Lung (tissue), 12 donors: ENCODE measurements around the gene CTNNBL1. TPM values are rescaled to one million over a fixed set of nuclear protein-coding genes. Genes with fewer than 3 reads are reported as not detected.

Source experiments
- ATAC-seq: fragments of 200-7000 bp; cut with Tn5 transposase; one replicate; pipeline ENCODE4 v1.9.1; 2020; ENCODE audit warnings: moderate number of reproducible peaks; ENCODE audit not compliant: insufficient read depth, low FRiP score
- DNase-seq, 3 donors: peaks; one replicate each; pipeline ENCODE4 v3.0.0-alpha.2; 2013 to 2017
- H3K27ac ChIP-seq, 2 donors: one replicate each; pipeline ENCODE4 v1.5.1; 2013; ENCODE audit warnings: mild to moderate bottlenecking in 2 of 2, moderate library complexity in 2 of 2, control low read depth in 1 of 2, inconsistent platforms in 1 of 2, low read depth in 1 of 2, low read length in 1 of 2
- H3K27me3 ChIP-seq, 3 donors: one replicate each; pipeline ENCODE4 v1.5.1; 2013; ENCODE audit warnings: low read length in 2 of 3; ENCODE audit not compliant: control insufficient read depth in 3 of 3, insufficient read depth in 3 of 3
- H3K36me3 ChIP-seq, 4 donors: one replicate each; pipeline ENCODE4 v1.5.1; 2013; ENCODE audit warnings: low read length in 4 of 4, mild to moderate bottlenecking in 1 of 4, moderate library complexity in 1 of 4; ENCODE audit not compliant: control insufficient read depth in 4 of 4, insufficient read depth in 4 of 4
- H3K4me1 ChIP-seq, 5 donors: one replicate each; pipeline ENCODE4 v1.5.1; 2013; ENCODE audit warnings: low read length in 5 of 5, mild to moderate bottlenecking in 2 of 5, moderate library complexity in 1 of 5; ENCODE audit not compliant: control insufficient read depth in 5 of 5, insufficient read depth in 5 of 5
- H3K4me3 ChIP-seq: one replicate; pipeline ENCODE4 v1.5.1; 2013; ENCODE audit warnings: mild to moderate bottlenecking, control low read depth, moderate library complexity
- H3K9ac ChIP-seq, 2 donors: one replicate each; pipeline ENCODE4 v1.5.1; 2013; ENCODE audit warnings: low read length in 2 of 2, control low read depth in 1 of 2; ENCODE audit not compliant: insufficient read depth in 1 of 2
- H3K9me3 ChIP-seq, 4 donors: one replicate each; pipeline ENCODE4 v1.5.1; 2013; ENCODE audit warnings: low read length in 3 of 4, mild to moderate bottlenecking in 1 of 4, moderate library complexity in 1 of 4; ENCODE audit not compliant: control insufficient read depth in 4 of 4, insufficient read depth in 3 of 4
- CTCF ChIP-seq: IDR thresholded peaks from 2 replicates; pipeline ENCODE4 v1.5.1; 2012; ENCODE audit warnings: mild to moderate bottlenecking; ENCODE audit errors: control extremely low read depth, extremely low read depth
- WGBS, 2 donors: extraction: QIAGEN DNeasy Blood & Tissue Kit; methylation state at CpG; one replicate each; pipeline ENCODE4 v1.1.7; 2013; 5-methylcytosine and 5-hydroxymethylcytosine counted together
- polyA plus RNA-seq, 2 donors: library from polyadenylated mRNA; stranded (reverse); fragments of 200-250 nt; gene quantifications; one replicate each; pipeline ENCODE4 v1.2.1, GENCODE V29; 2013
- total RNA-seq, 2 donors: library from RNA; depleted of rRNA in 1 of 2; stranded (reverse); fragments of >200 nt in 1 of 2; gene quantifications; one replicate each; pipeline ENCODE4 v1.2.1, GENCODE V29; 2014 to 2021
- donor health status: control.
- donor health status: control.
- donor health status: Bipolar disorder and iron deficiency.
- donor health status: healthy.
- donor health status: DM: yes; HTN: yes; CAD: no.

The CTNNBL1 gene
- total and polyA plus RNA-seq, 4 donors = 38.9 to 53.1 (median 49.2) TPM

- Histone ChIP-seq H3K9ac (no peak overlapping the region), H3K9me3 (no peaks in the 10 kb centered on the region), H3K27ac (no peak overlapping the region), H3K4me1 (peaks cover 0 to 31% (median 6%) of the 10 kb centered on the region in 5 donors), H3K4me3 (no peak overlapping the region), H3K27me3 (no peaks in the 10 kb centered on the region), H3K36me3 (peaks cover 0 to 5% (median 2%) of the 10 kb centered on the region in 4 donors)
- DNase-seq = no peak
- TF ChIP-seq CTCF = no peak
- 82% methylated on average over 4 of the region's 4 CpGs for WGBS, 2 donors
- ATAC-seq = no peak
Observed at GRCh38 chr20:37729452-37729851, 35.6 kb downstream of the CTNNBL1 start.

GRCh38 chr20:37729909-37730308 is 36.1 kb downstream of the CTNNBL1 start:
- Histone ChIP-seq H3K4me1 (peaks cover 0 to 31% (median 6%) of the 10 kb centered on the region in 5 donors), H3K9ac (no peak overlapping the region), H3K4me3 (no peak overlapping the region), H3K27me3 (no peaks in the 10 kb centered on the region), H3K27ac (no peak overlapping the region), H3K36me3 (peaks cover 0 to 5% (median 2%) of the 10 kb centered on the region in 4 donors), H3K9me3 (no peaks in the 10 kb centered on the region)
- no peak for DNase-seq
- no peak for ATAC-seq
- WGBS, 2 donors = 79 to 87% methylated on average over 3 of the region's 3 CpGs
- no peak for TF ChIP-seq CTCF

- H3K4me3 ChIP-seq = no peak overlapping the region
- no peak for ATAC-seq
- WGBS, 2 donors = 75 to 78% methylated on average over 4 of the region's 4 CpGs
- peaks cover 0 to 20% (median 4%) of the 10 kb centered on the region in 5 donors for H3K4me1 ChIP-seq
- no peaks in the 10 kb centered on the region for H3K27me3 ChIP-seq
- peaks cover 12 to 19% (median 15%) of the 10 kb centered on the region in 4 donors for H3K36me3 ChIP-seq
- H3K9me3 ChIP-seq = peaks cover 0 to 4% (median 0%) of the 10 kb centered on the region in 4 donors
- no peak for DNase-seq
- H3K9ac ChIP-seq = no peak overlapping the region
- no peak for TF ChIP-seq CTCF
- H3K27ac ChIP-seq = no peak overlapping the region
Observed at GRCh38 chr20:37733416-37733815, 39.6 kb downstream of the CTNNBL1 start.
